ENCODE results near the gene VSTM1. TPM values are rescaled to one million over a fixed set of nuclear protein-coding genes. Genes with fewer than 3 reads are reported as not detected.

Gene VSTM1
- total RNA-seq, 1 experiment from 2014 or later: not detected

DNA sequence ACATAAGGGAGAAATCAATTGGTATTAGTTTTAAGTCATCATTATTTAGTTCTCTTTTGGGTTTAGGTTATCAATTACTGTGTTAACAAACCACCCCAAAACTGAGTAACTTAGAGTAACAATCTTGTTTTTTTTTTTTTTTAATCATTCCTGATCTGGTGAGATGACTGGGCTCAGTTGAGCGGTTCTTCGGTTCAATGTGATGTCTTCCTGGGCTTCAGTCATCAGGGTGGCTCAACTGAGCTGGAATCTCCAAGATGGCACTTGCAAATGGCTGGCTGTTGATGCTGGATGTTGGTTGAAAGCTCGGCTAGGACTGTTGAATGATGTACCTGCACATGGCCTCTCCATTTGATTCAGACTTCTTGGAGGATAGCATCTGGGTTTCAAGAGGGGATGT, 20.7 kb upstream of the VSTM1 start:
- Histone ChIP-seq H2AK5ac (ENCODE audit: insufficient read length, low read length) (no peak overlapping the region), H2BK120ac (ENCODE audit: low read depth, low read length, poor library complexity, severe bottlenecking) (no peak overlapping the region), H3K79me2 (ENCODE audit: insufficient read depth, low read length) (no peaks in the 10 kb centered on the region), H3K27ac (ENCODE audit: insufficient read length, low read depth, low read length) (no peak overlapping the region), H4K91ac (ENCODE audit: insufficient read length, low read depth, low read length) (no peak overlapping the region), H3K79me1 (ENCODE audit: insufficient read depth, low read depth, low read length, poor library complexity, severe bottlenecking) (no peaks in the 10 kb centered on the region), H2AFZ (ENCODE audit: low read length) (no peak overlapping the region), H3K23me2 (ENCODE audit: insufficient read length, low read depth, low read length, poor library complexity, severe bottlenecking) (no peaks in the 10 kb centered on the region), H2BK20ac (ENCODE audit: low read depth, low read length, poor library complexity, severe bottlenecking) (no peak overlapping the region), H4K8ac (replicated peaks; ENCODE audit: insufficient read length, low read depth, low read length) (no peak overlapping the region), H2BK15ac (ENCODE audit: low read depth, low read length) (no peak overlapping the region), H3K9ac (ENCODE audit: extremely low read depth, insufficient read length, low read length) (no peak overlapping the region), H2BK12ac (ENCODE audit: insufficient read length, low read depth, low read length) (no peak overlapping the region), H3K56ac (ENCODE audit: insufficient read length, low read depth, low read length) (no peak overlapping the region), H3T11ph (ENCODE audit: low read length) (no peak overlapping the region), H4K5ac (ENCODE audit: insufficient read length, low read depth, low read length) (no peak overlapping the region), H4K20me1 (ENCODE audit: control insufficient read depth, insufficient read depth, insufficient read length) (no peaks in the 10 kb centered on the region), H3K4ac (ENCODE audit: low read depth, low read length) (no peak overlapping the region), H3K27me3 (ENCODE audit: insufficient read depth, low read length) (no peaks in the 10 kb centered on the region), H3K18ac (ENCODE audit: insufficient read length, low read depth, low read length) (no peak overlapping the region), H3K4me1 (ENCODE audit: insufficient read depth, low read length) (no peaks in the 10 kb centered on the region), H3K9me3 (ENCODE audit: control insufficient read depth, low read depth, low read length) (peaks cover 6% of the 10 kb centered on the region), H3K23ac (ENCODE audit: insufficient read length, low read depth, low read length) (no peak overlapping the region), H3K4me2 (ENCODE audit: insufficient read depth, insufficient read length, low read length) (no peak overlapping the region), H2BK5ac (ENCODE audit: insufficient read length, low read length) (no peak overlapping the region), H3K14ac (ENCODE audit: insufficient read depth, low read length) (no peak overlapping the region)
- Mint-ChIP-seq H3K4me3 (no peak overlapping the region), H3K36me3 (ENCODE audit: insufficient read depth in 1 of 3, low read depth in 3 of 3) (peaks cover 6 to 9% (median 6%) of the 10 kb centered on the region in 3 experiments), H3K4me1 (peaks cover 4% of the 10 kb centered on the region in 2 experiments; a peak in 3 of 4 replicates), H3K9me3 (peaks cover 22 to 37% of the 10 kb centered on the region in 2 experiments), H3K27ac (no peak overlapping the region), H3K27me3 (ENCODE audit: low read depth) (peaks cover 3% of the 10 kb centered on the region; the same call in 1 of the 2 replicates)
- DNase-seq: no peak
- no CpG with 5 or more reads among the region's 3 CpGs for WGBS (ENCODE audit: extremely low coverage, insufficient read length, low lambda C conversion rate)
- TF ChIP-seq, protein P1, sequence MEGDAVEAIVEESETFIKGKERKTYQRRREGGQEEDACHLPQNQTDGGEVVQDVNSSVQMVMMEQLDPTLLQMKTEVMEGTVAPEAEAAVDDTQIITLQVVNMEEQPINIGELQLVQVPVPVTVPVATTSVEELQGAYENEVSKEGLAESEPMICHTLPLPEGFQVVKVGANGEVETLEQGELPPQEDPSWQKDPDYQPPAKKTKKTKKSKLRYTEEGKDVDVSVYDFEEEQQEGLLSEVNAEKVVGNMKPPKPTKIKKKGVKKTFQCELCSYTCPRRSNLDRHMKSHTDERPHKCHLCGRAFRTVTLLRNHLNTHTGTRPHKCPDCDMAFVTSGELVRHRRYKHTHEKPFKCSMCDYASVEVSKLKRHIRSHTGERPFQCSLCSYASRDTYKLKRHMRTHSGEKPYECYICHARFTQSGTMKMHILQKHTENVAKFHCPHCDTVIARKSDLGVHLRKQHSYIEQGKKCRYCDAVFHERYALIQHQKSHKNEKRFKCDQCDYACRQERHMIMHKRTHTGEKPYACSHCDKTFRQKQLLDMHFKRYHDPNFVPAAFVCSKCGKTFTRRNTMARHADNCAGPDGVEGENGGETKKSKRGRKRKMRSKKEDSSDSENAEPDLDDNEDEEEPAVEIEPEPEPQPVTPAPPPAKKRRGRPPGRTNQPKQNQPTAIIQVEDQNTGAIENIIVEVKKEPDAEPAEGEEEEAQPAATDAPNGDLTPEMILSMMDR (conservative IDR thresholded peaks at IDR 0.05): no peak
